ENCODE measurements around the gene TDRKH.
"Not testable (repeated sequence)": the region's sequence is repeated elsewhere in the genome, so short reads cannot be mapped to it uniquely, and the experiment has no call there.

TDRKH gene

GRCh38 chr1:151762941-151763921, 27.1 kb downstream of the TDRKH start, which contains the start of gene MRPL9:
Gene MRPL9 (minus strand): TSS chr1:151763496. CDS start chr1:151763479, 17 bp downstream.
- Histone ChIP-seq H3K9ac (ENCODE audit: low read length in 2 of 2) (peak within 1 kb of the TSS; percentile 92 to 97), H3K36me3 (ENCODE audit: control insufficient read depth in 2 of 2, insufficient read depth in 2 of 2, low read length in 2 of 2) (peaks cover 19 to 24% of the 10 kb centered on the region in 2 donors), H3K27ac (ENCODE audit: low read length) (peak within 1 kb of the TSS; percentile 94), H3K4me3 (ENCODE audit: low read length in 2 of 2) (peak within 1 kb of the TSS; percentile 90 to 93), H3K27me3 (ENCODE audit: control insufficient read depth in 1 of 2, insufficient read depth in 2 of 2, low read length in 2 of 2) (no peaks in the 10 kb centered on the region), H3K4me1 (ENCODE audit: control insufficient read depth, insufficient read depth, low read length) (peaks cover 10% of the 10 kb centered on the region), H3K9me3 (ENCODE audit: control insufficient read depth in 2 of 2, low read length in 2 of 2) (no peaks in the 10 kb centered on the region)

GRCh38 chr1:151760597-151761385, 29.5 kb downstream of the TDRKH start:
- Histone ChIP-seq H3K27me3 (ENCODE audit: control insufficient read depth in 1 of 2, insufficient read depth in 2 of 2, low read length in 2 of 2) (no peaks in the 10 kb centered on the region), H3K4me3 (ENCODE audit: low read length in 2 of 2) (no peak overlapping the region), H3K4me1 (ENCODE audit: control insufficient read depth, insufficient read depth, low read length) (peaks cover 10% of the 10 kb centered on the region), H3K9ac (ENCODE audit: low read length in 2 of 2) (no peak overlapping the region), H3K27ac (ENCODE audit: low read length) (no peak overlapping the region), H3K36me3 (ENCODE audit: control insufficient read depth in 2 of 2, insufficient read depth in 2 of 2, low read length in 2 of 2) (peaks cover 28 to 38% of the 10 kb centered on the region in 2 donors), H3K9me3 (ENCODE audit: control insufficient read depth in 2 of 2, low read length in 2 of 2) (no peaks in the 10 kb centered on the region)

- Histone ChIP-seq H3K27ac (ENCODE audit: low read length) (no peak overlapping the region), H3K4me3 (ENCODE audit: low read length in 2 of 2) (no peak overlapping the region), H3K4me1 (ENCODE audit: control insufficient read depth, insufficient read depth, low read length) (peaks cover 9% of the 10 kb centered on the region), H3K9ac (ENCODE audit: low read length in 2 of 2) (no peak overlapping the region), H3K27me3 (ENCODE audit: control insufficient read depth in 1 of 2, insufficient read depth in 2 of 2, low read length in 2 of 2) (no peaks in the 10 kb centered on the region), H3K36me3 (ENCODE audit: control insufficient read depth in 2 of 2, insufficient read depth in 2 of 2, low read length in 2 of 2) (peaks cover 32 to 44% of the 10 kb centered on the region in 2 donors), H3K9me3 (ENCODE audit: control insufficient read depth in 2 of 2, low read length in 2 of 2) (no peaks in the 10 kb centered on the region)
Observed at GRCh38 chr1:151759241-151759640, 31.1 kb downstream of the TDRKH start.

GRCh38 chr1:151756291-151756690, 34.0 kb downstream of the TDRKH start:
- Histone ChIP-seq H3K4me3 (ENCODE audit: low read length in 2 of 2) (no peak overlapping the region), H3K36me3 (ENCODE audit: control insufficient read depth in 2 of 2, insufficient read depth in 2 of 2, low read length in 2 of 2) (peaks cover 32 to 37% of the 10 kb centered on the region in 2 donors), H3K27ac (ENCODE audit: low read length) (no peak overlapping the region), H3K4me1 (ENCODE audit: control insufficient read depth, insufficient read depth, low read length) (no peaks in the 10 kb centered on the region), H3K9me3 (ENCODE audit: control insufficient read depth in 2 of 2, low read length in 2 of 2) (no peaks in the 10 kb centered on the region), H3K9ac (ENCODE audit: low read length in 2 of 2) (no peak overlapping the region), H3K27me3 (ENCODE audit: control insufficient read depth in 1 of 2, insufficient read depth in 2 of 2, low read length in 2 of 2) (no peaks in the 10 kb centered on the region)

- Histone ChIP-seq H3K4me3 (ENCODE audit: low read length in 2 of 2) (no peak overlapping the region), H3K27ac (ENCODE audit: low read length) (no peak overlapping the region), H3K9me3 (ENCODE audit: control insufficient read depth in 2 of 2, low read length in 2 of 2) (no peaks in the 10 kb centered on the region), H3K9ac (ENCODE audit: low read length in 2 of 2) (no peak overlapping the region), H3K36me3 (ENCODE audit: control insufficient read depth in 2 of 2, insufficient read depth in 2 of 2, low read length in 2 of 2) (no peaks in the 10 kb centered on the region), H3K4me1 (ENCODE audit: control insufficient read depth, insufficient read depth, low read length) (no peaks in the 10 kb centered on the region), H3K27me3 (ENCODE audit: control insufficient read depth in 1 of 2, insufficient read depth in 2 of 2, low read length in 2 of 2) (no peaks in the 10 kb centered on the region)
Observed at GRCh38 chr1:151741516-151741915, 48.8 kb downstream of the TDRKH start.

GRCh38 chr1:151739590-151740355, 50.5 kb downstream of the TDRKH start:
- Histone ChIP-seq H3K27me3 (ENCODE audit: control insufficient read depth in 1 of 2, insufficient read depth in 2 of 2, low read length in 2 of 2) (no peaks in the 10 kb centered on the region), H3K36me3 (ENCODE audit: control insufficient read depth in 2 of 2, insufficient read depth in 2 of 2, low read length in 2 of 2) (no peaks in the 10 kb centered on the region), H3K4me1 (ENCODE audit: control insufficient read depth, insufficient read depth, low read length) (peaks cover 5% of the 10 kb centered on the region), H3K9me3 (ENCODE audit: control insufficient read depth in 2 of 2, low read length in 2 of 2) (no peaks in the 10 kb centered on the region), H3K9ac (ENCODE audit: low read length in 2 of 2) (no peak overlapping the region), H3K27ac (ENCODE audit: low read length) (no peak overlapping the region), H3K4me3 (ENCODE audit: low read length in 2 of 2) (no peak overlapping the region)

GRCh38 chr1:151737479-151737878, 52.8 kb downstream of the TDRKH start:
- Histone ChIP-seq H3K4me1 (ENCODE audit: control insufficient read depth, insufficient read depth, low read length) (peaks cover 5% of the 10 kb centered on the region), H3K9me3 (ENCODE audit: control insufficient read depth in 2 of 2, low read length in 2 of 2) (no peaks in the 10 kb centered on the region), H3K27ac (ENCODE audit: low read length) (no peak overlapping the region), H3K9ac (ENCODE audit: low read length in 2 of 2) (no peak overlapping the region), H3K36me3 (ENCODE audit: control insufficient read depth in 2 of 2, insufficient read depth in 2 of 2, low read length in 2 of 2) (no peaks in the 10 kb centered on the region), H3K27me3 (ENCODE audit: control insufficient read depth in 1 of 2, insufficient read depth in 2 of 2, low read length in 2 of 2) (no peaks in the 10 kb centered on the region), H3K4me3 (ENCODE audit: low read length in 2 of 2) (no peak overlapping the region)

GRCh38 chr1:151737026-151737425, 53.3 kb downstream of the TDRKH start:
- H3K4me3 ChIP-seq (ENCODE audit: low read length in 2 of 2): no peak overlapping the region
- H3K9me3 ChIP-seq (ENCODE audit: control insufficient read depth in 2 of 2, low read length in 2 of 2): no peaks in the 10 kb centered on the region
- H3K9ac ChIP-seq (ENCODE audit: low read length in 2 of 2): no peak overlapping the region
- no peaks in the 10 kb centered on the region for H3K36me3 ChIP-seq (ENCODE audit: control insufficient read depth in 2 of 2, insufficient read depth in 2 of 2, low read length in 2 of 2)
- H3K4me1 ChIP-seq (ENCODE audit: control insufficient read depth, insufficient read depth, low read length): peaks cover 5% of the 10 kb centered on the region
- no peaks in the 10 kb centered on the region for H3K27me3 ChIP-seq (ENCODE audit: control insufficient read depth in 1 of 2, insufficient read depth in 2 of 2, low read length in 2 of 2)
- H3K27ac ChIP-seq (ENCODE audit: low read length): no peak overlapping the region

- not testable (repeated sequence) for H3K4me3 ChIP-seq (ENCODE audit: low read length in 2 of 2); H3K36me3 ChIP-seq (ENCODE audit: control insufficient read depth in 2 of 2, insufficient read depth in 2 of 2, low read length in 2 of 2); H3K9me3 ChIP-seq (ENCODE audit: control insufficient read depth in 2 of 2, low read length in 2 of 2); H3K27ac ChIP-seq (ENCODE audit: low read length); H3K9ac ChIP-seq (ENCODE audit: low read length in 2 of 2); H3K4me1 ChIP-seq (ENCODE audit: control insufficient read depth, insufficient read depth, low read length); H3K27me3 ChIP-seq (ENCODE audit: control insufficient read depth in 1 of 2, insufficient read depth in 2 of 2, low read length in 2 of 2)
Observed at GRCh38 chr1:151733995-151734394, 56.3 kb downstream of the TDRKH start.

GRCh38 chr1:151733126-151733525, 57.2 kb downstream of the TDRKH start:
- H3K27me3 ChIP-seq (ENCODE audit: control insufficient read depth in 1 of 2, insufficient read depth in 2 of 2, low read length in 2 of 2): no peaks in the 10 kb centered on the region
- no peaks in the 10 kb centered on the region for H3K36me3 ChIP-seq (ENCODE audit: control insufficient read depth in 2 of 2, insufficient read depth in 2 of 2, low read length in 2 of 2)
- H3K27ac ChIP-seq (ENCODE audit: low read length): no peak overlapping the region
- no peak overlapping the region for H3K4me3 ChIP-seq (ENCODE audit: low read length in 2 of 2)
- no peak overlapping the region for H3K9ac ChIP-seq (ENCODE audit: low read length in 2 of 2)
- H3K9me3 ChIP-seq (ENCODE audit: control insufficient read depth in 2 of 2, low read length in 2 of 2): no peaks in the 10 kb centered on the region
- peaks cover 9% of the 10 kb centered on the region for H3K4me1 ChIP-seq (ENCODE audit: control insufficient read depth, insufficient read depth, low read length)
